Effector CD8-positive, alpha-beta T cell (primary cell): ENCODE measurements around the gene ABCG4.

Experiments used
- DNase-seq: peaks from one replicate; lab custom pipeline; 2025; lab: John Stamatoyannopoulos, UW

Gene ABCG4

DNA sequence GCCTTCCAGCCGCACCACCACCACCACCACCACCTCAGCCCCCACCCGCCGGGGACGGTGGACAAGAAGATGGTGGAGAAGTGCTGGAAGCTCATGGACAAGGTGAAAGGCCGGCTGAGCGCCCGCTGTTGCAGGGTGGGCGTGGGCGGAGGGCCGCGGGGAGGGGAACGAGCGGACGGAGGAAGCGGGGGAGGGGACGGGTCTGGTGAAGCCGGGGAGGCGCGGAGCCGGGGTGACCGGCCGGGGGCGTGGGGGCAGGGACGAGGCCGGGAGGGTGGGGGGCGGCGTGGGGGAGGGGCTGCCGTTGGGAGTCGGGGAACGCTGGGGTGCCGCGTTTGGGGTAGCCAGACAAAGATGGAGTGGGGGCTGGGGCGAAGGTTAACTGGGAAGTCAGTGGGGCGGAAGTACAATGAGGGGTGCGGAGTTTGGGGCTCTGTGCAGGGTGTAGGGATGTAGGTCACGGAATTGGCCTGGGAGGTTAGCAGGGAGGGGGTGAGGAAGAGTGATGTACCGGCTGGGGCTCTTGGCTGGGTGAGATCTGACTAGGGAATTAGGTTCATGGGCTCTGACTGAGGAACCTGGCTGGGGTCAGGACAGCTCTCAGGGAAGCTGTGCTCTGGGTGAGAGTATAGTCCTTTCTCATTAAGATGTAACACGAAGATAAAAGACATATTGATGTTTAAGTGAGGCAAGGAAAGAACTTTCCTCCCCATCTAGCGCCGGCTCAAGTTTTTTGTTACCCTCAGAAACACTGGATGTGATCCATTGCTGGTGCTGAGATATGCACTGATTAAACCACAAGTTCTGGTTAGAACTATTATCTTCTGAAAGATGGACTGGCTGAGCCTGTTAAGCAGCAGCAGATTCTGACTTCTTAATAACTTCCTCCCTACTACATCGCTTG lies 57.9 kb downstream of the ABCG4 start:
- peak; percentile 41 for DNase-seq

DNA sequence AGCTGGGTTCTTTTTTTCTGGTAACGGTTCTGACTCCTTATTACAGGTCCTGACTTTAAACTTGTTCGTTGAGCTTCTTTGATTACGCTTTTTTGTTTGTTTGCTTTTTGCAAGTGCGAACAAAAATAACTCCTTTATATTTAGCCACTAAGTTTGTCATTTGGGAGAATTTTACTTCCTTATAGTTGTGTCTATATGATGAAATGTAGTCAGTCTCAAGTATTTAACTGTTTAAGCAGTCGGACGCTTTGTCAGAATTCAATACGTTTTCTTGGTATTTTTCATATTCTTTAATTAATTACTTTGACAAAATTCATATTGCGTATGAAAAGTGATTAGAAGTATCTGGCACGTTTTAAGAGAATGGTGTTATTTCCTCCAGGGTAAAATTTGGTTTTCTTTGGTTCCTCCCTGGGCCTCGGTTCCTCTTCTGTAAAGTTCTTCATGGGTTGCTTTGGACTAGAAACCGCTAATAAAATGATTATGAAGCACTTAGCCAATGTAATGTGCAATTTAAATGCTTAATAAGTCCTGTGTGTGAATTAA lies 58.6 kb downstream of the ABCG4 start:
- no peak for DNase-seq

DNA sequence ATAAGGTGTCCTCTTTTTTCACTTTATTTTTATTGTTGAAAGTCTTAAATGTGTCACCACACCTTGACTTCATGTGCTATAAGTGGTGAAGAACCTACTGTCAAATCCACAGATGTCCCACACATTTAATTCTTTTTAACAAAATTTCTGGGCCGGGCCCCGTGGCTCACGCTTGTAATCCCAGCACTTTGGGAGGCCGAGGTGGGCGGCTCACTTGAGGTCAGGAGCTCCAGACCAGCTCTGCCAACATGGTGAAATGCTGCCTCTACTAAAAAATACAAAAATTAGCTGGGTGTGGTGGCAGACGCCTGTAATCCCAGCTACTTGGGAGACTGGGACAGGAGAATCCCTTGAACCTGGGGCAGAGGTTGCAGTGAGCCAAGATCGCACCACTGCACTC lies 60.3 kb downstream of the ABCG4 start:
- DNase-seq, result no peak

DNA sequence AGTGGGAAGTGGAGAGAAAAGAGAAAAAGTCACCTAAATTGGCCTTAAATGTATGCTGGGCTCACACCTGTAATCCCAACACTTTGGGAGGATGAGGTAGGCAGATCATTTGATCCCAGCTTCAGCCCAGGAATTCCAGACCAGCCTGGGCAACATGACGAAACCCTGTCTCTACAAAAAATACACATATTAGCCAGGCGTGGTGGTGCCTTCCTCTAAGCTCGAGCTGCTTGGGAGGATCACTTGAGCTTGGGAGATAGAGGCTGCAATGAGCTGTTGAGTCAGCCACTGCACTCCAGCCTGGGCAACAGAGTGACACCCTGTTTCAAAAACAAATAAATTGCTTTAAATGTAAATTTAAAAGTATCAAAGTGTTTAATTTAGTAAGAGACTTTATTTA lies 61.2 kb downstream of the ABCG4 start:
- DNase-seq, result no peak
